Measurements from ENCODE around the gene TSACC.

GRCh38 chr1:156319664-156320063 is 18.7 kb upstream of the TSACC start:
- TF ChIP-seq JUND (IDR thresholded peaks at IDR 0.05; ENCODE audit: low read length) (no peak), CTCF (IDR thresholded peaks at IDR 0.05; ENCODE audit: control extremely low read depth in 1 of 3, insufficient read depth in 1 of 3, low read depth in 1 of 3, low read length in 3 of 3) (peak in 1 of 3 experiments; percentile 15; a peak in 2 of 4 replicates), TBP (IDR thresholded peaks at IDR 0.05; ENCODE audit: low read depth, low read length) (no peak), HDAC2 (IDR thresholded peaks at IDR 0.05; ENCODE audit: borderline replicate concordance in 1 of 2, low read depth in 2 of 2, low read length in 2 of 2) (no peak), TAF1 (IDR thresholded peaks at IDR 0.05; ENCODE audit: low read depth, low read length) (no peak), TCF12 (IDR thresholded peaks at IDR 0.05; ENCODE audit: low read depth, low read length) (no peak)

Measured in H1 (cell line).